WTC11 (cell line): ENCODE results near the gene WWC1.

Source experiments
- CTCF ChIP-seq: fragments of 200-600 bp; IDR thresholded peaks from 2 replicates; pipeline ENCODE4 v1.8.0; 2022; ENCODE audit warnings: antibody characterized with exemption
- FOXP4 ChIP-seq: sonication (generic); formaldehyde crosslinking; IDR thresholded peaks from 2 replicates; pipeline ENCODE4 v1.8.0; 2022; ENCODE audit warnings: mild to moderate bottlenecking, missing genetic modification reagents
- GABPB1 ChIP-seq: sonication (generic); formaldehyde crosslinking; IDR thresholded peaks from 2 replicates; pipeline ENCODE4 v1.8.1; 2023; ENCODE audit warnings: mild to moderate bottlenecking, missing genetic modification reagents
- NFYB ChIP-seq: sonication (generic); formaldehyde crosslinking; conservative IDR thresholded peaks from 2 replicates; pipeline ENCODE4 v1.8.0; 2022; ENCODE audit warnings: low read depth, missing genetic modification reagents
- TP53 ChIP-seq: sonication (generic); formaldehyde crosslinking; IDR thresholded peaks from 2 replicates; pipeline ENCODE4 v1.8.1; 2023; ENCODE audit warnings: mild to moderate bottlenecking, missing genetic modification reagents
- USF1 ChIP-seq: sonication (generic); formaldehyde crosslinking; IDR thresholded peaks from 2 replicates; pipeline ENCODE4 v1.8.0; 2022; ENCODE audit warnings: mild to moderate bottlenecking, missing genetic modification reagents
- ZNF281 ChIP-seq: sonication (generic); formaldehyde crosslinking; IDR thresholded peaks from 2 replicates; pipeline ENCODE4 v1.8.0; 2023; ENCODE audit warnings: mild to moderate bottlenecking, missing genetic modification reagents
- ZNF416 ChIP-seq: fragments of 250-450 bp; sonication (Bioruptor Pico); IDR thresholded peaks from 2 replicates; pipeline ENCODE4 v1.9.0; 2021; ENCODE audit warnings: mild to moderate bottlenecking, inconsistent platforms
- ZNF512 ChIP-seq: sonication (generic); formaldehyde crosslinking; IDR thresholded peaks from 2 replicates; pipeline ENCODE4 v1.8.1; 2022; ENCODE audit warnings: missing genetic modification reagents, borderline replicate concordance

- no peak for TF ChIP-seq CTCF
- TF ChIP-seq FOXP4 = no peak
- no peak for TF ChIP-seq TP53 (CRISPR knock-in tag)
- TF ChIP-seq NFYB (CRISPR knock-in tag) = no peak
- no peak for TF ChIP-seq USF1 (CRISPR knock-in tag)
- no peak for TF ChIP-seq ZNF416 (CRISPR knock-in tag)
- no peak for TF ChIP-seq GABPB1 (CRISPR knock-in tag)
- TF ChIP-seq ZNF512 (CRISPR knock-in tag) = no peak
- no peak for TF ChIP-seq ZNF281 (CRISPR knock-in tag)
These were observed 40.6 kb downstream of the WWC1 start for GRCh38 chr5:168332042-168332441.
